ENCODE measurements around the gene CEP170.

CEP170 gene

DNA sequence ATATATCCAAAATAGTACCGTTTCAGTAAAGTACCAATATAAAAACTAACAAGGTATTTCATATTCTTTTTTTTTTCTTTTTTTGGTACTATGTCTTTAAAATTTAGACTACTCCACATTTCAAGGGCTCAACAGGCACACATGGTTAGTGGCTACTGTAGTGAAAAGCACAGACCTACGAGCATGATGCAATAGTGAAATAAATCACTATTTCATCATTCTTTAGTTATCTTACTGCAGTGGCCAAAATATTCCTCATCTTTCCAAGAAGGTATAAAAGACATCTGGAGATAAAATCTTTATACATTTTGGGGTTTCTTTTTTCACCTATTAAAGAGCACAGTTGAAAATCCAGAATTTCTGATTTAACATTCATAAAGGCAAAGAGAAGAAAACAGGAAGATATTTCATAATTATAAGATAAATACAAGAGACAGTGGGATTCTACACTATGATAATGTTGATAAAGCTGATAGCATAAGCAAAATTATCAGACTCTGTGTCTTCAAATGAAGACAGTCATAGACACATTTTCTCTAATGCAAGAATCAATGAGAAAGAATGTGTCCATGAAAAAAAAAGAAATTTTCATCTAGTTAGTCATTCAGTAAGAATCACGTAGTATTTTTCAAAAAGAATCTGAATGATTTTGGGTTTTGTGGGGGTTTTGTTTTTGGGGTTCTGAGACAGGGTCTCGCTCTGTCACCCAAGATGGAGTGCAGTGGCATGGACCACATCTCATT lies 41.9 kb downstream of the CEP170 start:
- H3K4me3 ChIP-seq (ENCODE audit: low read depth, low read length) = no peak overlapping the region
- TF ChIP-seq ZNF394 (tag by site-specific recombination; IDR thresholded peaks at IDR 0.05; ENCODE audit: borderline replicate concordance) (no peak), ZNF658 (tag by site-specific recombination; IDR thresholded peaks at IDR 0.05) (no peak), ZNF473 (tag by site-specific recombination; IDR thresholded peaks at IDR 0.05) (no peak), PRDM1 (tag by site-specific recombination; IDR thresholded peaks at IDR 0.05) (no peak), ZNF335 (tag by site-specific recombination; conservative IDR thresholded peaks at IDR 0.05) (peak; percentile 32; the same call in 1 of the 2 replicates), ZNF433 (tag by site-specific recombination; IDR thresholded peaks at IDR 0.05; ENCODE audit: low read depth) (no peak), ZNF239 (tag by site-specific recombination; IDR thresholded peaks at IDR 0.05) (no peak), KLF9 (tag by site-specific recombination; IDR thresholded peaks at IDR 0.05; ENCODE audit: low read depth) (no peak), ZNF202 (tag by site-specific recombination; IDR thresholded peaks at IDR 0.05; ENCODE audit: borderline replicate concordance) (no peak), ZNF221 (tag by site-specific recombination; IDR thresholded peaks at IDR 0.05; ENCODE audit: borderline replicate concordance) (no peak), ZNF558 (tag by site-specific recombination; IDR thresholded peaks at IDR 0.05) (0 out of 2 replicates have a peak, but pooled peaks have one; percentile 22), ZFP3 (tag by site-specific recombination; IDR thresholded peaks at IDR 0.05; ENCODE audit: low read depth) (no peak), ZNF830 (tag by site-specific recombination; IDR thresholded peaks at IDR 0.05; ENCODE audit: low read depth) (no peak), SCRT2 (tag by site-specific recombination; IDR thresholded peaks at IDR 0.05) (peak; percentile 79), ZNF112 (tag by site-specific recombination; IDR thresholded peaks at IDR 0.05) (no peak)
- TF ChIP-seq, protein P1, sequence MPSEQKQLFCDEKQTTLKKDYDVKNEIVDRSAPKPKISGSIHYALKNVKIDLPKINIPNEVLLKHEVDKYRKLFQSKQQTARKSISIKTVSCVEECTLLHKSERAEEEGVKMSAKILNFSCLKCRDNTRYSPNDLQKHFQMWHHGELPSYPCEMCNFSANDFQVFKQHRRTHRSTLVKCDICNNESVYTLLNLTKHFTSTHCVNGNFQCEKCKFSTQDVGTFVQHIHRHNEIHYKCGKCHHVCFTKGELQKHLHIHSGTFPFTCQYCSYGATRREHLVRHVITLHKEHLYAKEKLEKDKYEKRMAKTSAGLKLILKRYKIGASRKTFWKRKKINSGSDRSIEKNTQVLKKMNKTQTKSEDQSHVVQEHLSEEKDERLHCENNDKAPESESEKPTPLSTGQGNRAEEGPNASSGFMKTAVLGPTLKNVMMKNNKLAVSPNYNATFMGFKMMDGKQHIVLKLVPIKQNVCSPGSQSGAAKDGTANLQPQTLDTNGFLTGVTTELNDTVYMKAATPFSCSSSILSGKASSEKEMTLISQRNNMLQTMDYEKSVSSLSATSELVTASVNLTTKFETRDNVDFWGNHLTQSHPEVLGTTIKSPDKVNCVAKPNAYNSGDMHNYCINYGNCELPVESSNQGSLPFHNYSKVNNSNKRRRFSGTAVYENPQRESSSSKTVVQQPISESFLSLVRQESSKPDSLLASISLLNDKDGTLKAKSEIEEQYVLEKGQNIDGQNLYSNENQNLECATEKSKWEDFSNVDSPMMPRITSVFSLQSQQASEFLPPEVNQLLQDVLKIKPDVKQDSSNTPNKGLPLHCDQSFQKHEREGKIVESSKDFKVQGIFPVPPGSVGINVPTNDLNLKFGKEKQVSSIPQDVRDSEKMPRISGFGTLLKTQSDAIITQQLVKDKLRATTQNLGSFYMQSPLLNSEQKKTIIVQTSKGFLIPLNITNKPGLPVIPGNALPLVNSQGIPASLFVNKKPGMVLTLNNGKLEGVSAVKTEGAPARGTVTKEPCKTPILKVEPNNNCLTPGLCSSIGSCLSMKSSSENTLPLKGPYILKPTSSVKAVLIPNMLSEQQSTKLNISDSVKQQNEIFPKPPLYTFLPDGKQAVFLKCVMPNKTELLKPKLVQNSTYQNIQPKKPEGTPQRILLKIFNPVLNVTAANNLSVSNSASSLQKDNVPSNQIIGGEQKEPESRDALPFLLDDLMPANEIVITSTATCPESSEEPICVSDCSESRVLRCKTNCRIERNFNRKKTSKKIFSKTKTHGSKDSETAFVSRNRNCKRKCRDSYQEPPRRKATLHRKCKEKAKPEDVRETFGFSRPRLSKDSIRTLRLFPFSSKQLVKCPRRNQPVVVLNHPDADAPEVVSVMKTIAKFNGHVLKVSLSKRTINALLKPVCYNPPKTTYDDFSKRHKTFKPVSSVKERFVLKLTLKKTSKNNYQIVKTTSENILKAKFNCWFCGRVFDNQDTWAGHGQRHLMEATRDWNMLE (tag by site-specific recombination; conservative IDR thresholded peaks at IDR 0.05; ENCODE audit: low read depth) = no peak
- TF ChIP-seq, protein P2, sequence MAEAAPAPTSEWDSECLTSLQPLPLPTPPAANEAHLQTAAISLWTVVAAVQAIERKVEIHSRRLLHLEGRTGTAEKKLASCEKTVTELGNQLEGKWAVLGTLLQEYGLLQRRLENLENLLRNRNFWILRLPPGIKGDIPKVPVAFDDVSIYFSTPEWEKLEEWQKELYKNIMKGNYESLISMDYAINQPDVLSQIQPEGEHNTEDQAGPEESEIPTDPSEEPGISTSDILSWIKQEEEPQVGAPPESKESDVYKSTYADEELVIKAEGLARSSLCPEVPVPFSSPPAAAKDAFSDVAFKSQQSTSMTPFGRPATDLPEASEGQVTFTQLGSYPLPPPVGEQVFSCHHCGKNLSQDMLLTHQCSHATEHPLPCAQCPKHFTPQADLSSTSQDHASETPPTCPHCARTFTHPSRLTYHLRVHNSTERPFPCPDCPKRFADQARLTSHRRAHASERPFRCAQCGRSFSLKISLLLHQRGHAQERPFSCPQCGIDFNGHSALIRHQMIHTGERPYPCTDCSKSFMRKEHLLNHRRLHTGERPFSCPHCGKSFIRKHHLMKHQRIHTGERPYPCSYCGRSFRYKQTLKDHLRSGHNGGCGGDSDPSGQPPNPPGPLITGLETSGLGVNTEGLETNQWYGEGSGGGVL (tag by site-specific recombination; IDR thresholded peaks at IDR 0.05) = no peak
- TF ChIP-seq, protein P3, sequence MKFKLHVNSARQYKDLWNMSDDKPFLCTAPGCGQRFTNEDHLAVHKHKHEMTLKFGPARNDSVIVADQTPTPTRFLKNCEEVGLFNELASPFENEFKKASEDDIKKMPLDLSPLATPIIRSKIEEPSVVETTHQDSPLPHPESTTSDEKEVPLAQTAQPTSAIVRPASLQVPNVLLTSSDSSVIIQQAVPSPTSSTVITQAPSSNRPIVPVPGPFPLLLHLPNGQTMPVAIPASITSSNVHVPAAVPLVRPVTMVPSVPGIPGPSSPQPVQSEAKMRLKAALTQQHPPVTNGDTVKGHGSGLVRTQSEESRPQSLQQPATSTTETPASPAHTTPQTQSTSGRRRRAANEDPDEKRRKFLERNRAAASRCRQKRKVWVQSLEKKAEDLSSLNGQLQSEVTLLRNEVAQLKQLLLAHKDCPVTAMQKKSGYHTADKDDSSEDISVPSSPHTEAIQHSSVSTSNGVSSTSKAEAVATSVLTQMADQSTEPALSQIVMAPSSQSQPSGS (tag by site-specific recombination; IDR thresholded peaks at IDR 0.05; ENCODE audit: low read depth) = peak; percentile 11; the same call in 1 of the 2 replicates
- TF ChIP-seq, protein P4, sequence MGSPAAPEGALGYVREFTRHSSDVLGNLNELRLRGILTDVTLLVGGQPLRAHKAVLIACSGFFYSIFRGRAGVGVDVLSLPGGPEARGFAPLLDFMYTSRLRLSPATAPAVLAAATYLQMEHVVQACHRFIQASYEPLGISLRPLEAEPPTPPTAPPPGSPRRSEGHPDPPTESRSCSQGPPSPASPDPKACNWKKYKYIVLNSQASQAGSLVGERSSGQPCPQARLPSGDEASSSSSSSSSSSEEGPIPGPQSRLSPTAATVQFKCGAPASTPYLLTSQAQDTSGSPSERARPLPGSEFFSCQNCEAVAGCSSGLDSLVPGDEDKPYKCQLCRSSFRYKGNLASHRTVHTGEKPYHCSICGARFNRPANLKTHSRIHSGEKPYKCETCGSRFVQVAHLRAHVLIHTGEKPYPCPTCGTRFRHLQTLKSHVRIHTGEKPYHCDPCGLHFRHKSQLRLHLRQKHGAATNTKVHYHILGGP (tag by site-specific recombination; IDR thresholded peaks at IDR 0.05) = peak; percentile 70
- TF ChIP-seq, protein P5, sequence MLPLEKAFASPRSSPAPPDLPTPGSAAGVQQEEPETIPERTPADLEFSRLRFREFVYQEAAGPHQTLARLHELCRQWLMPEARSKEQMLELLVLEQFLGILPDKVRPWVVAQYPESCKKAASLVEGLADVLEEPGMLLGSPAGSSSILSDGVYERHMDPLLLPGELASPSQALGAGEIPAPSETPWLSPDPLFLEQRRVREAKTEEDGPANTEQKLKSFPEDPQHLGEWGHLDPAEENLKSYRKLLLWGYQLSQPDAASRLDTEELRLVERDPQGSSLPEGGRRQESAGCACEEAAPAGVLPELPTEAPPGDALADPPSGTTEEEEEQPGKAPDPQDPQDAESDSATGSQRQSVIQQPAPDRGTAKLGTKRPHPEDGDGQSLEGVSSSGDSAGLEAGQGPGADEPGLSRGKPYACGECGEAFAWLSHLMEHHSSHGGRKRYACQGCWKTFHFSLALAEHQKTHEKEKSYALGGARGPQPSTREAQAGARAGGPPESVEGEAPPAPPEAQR (tag by site-specific recombination; IDR thresholded peaks at IDR 0.05) = 0 out of 2 replicates have a peak, but pooled peaks have one; percentile 59
- TF ChIP-seq, protein P6, sequence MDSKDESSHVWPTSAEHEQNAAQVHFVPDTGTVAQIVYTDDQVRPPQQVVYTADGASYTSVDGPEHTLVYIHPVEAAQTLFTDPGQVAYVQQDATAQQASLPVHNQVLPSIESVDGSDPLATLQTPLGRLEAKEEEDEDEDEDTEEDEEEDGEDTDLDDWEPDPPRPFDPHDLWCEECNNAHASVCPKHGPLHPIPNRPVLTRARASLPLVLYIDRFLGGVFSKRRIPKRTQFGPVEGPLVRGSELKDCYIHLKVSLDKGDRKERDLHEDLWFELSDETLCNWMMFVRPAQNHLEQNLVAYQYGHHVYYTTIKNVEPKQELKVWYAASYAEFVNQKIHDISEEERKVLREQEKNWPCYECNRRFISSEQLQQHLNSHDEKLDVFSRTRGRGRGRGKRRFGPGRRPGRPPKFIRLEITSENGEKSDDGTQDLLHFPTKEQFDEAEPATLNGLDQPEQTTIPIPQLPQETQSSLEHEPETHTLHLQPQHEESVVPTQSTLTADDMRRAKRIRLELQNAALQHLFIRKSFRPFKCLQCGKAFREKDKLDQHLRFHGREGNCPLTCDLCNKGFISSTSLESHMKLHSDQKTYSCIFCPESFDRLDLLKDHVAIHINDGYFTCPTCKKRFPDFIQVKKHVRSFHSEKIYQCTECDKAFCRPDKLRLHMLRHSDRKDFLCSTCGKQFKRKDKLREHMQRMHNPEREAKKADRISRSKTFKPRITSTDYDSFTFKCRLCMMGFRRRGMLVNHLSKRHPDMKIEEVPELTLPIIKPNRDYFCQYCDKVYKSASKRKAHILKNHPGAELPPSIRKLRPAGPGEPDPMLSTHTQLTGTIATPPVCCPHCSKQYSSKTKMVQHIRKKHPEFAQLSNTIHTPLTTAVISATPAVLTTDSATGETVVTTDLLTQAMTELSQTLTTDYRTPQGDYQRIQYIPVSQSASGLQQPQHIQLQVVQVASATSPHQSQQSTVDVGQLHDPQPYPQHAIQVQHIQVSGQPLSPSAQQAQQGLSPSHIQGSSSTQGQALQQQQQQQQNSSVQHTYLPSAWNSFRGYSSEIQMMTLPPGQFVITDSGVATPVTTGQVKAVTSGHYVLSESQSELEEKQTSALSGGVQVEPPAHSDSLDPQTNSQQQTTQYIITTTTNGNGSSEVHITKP (tag by site-specific recombination; IDR thresholded peaks at IDR 0.05) = peak; percentile 50

More for the DNA sequence above, 41.9 kb downstream of the CEP170 start:
- Histone ChIP-seq H3K36me3 (ENCODE audit: control insufficient read depth in 2 of 2, insufficient read depth in 1 of 2, low read length in 2 of 2) (peaks cover 2 to 7% of the 10 kb centered on the region in 2 experiments; a peak in 2 of 3 replicates), H3K9me3 (ENCODE audit: control insufficient read depth, insufficient read depth, low read depth, low read length) (no peaks in the 10 kb centered on the region), H3K27ac (ENCODE audit: extremely low read depth, low read depth, low read length) (no peak overlapping the region), H3K4me1 (ENCODE audit: control insufficient read depth, insufficient read depth, low read length) (peaks cover 7% of the 10 kb centered on the region)
- CTCF ChIA-PET = interaction anchor here (0.6 kb wide), 2 partner anchors 746 to 1012 kb away, joined by 3 to 5 read pairs; no protein-coding TSS in a partner anchor
- POLR2A ChIA-PET = interaction anchor here (1.7 kb wide), 1 partner anchor 42 kb away, joined by 7 read pairs; the partner anchor contains the start of genes CEP170 and SDCCAG8
